ENCODE measurements around the gene PIK3CG. TPM values are rescaled to one million over a fixed set of nuclear protein-coding genes. Genes with fewer than 3 reads are reported as not detected.
"Not testable (repeated sequence)": the region's sequence is repeated elsewhere in the genome, so short reads cannot be mapped to it uniquely, and the experiment has no call there.

Gene PIK3CG
- total and polyA plus RNA-seq, 2 donors (not counting 1 experiment from before 2014, with no cell fraction given) = 0.09 TPM; not detected in 1

DNA sequence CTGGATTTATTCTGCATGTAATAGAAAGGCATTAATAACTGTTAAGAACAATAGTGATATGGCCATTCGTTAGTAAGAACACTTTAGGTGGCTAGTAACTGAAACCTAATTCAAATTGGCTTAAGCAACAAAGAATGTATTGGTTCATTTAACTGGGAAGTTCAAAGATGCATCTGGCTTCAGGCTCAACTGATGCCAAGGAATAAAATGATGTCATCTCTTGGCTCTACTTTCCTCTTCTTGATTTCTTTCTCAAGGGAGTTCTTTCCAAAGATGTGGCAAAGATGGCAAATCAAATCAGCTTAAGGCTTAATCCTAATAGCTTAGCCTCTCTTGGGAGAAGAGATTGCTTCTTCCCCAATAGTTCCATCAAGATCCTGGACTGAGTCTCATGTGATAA is 51.6 kb downstream of the PIK3CG start:
- Histone ChIP-seq H3K4me3 (replicated peaks in 1 of 4; ENCODE audit: control extremely low read depth in 1 of 4, insufficient read depth in 1 of 4, low read depth in 3 of 4, low read length in 4 of 4) (no peak overlapping the region), H3K9me3 (ENCODE audit: control insufficient read depth, insufficient read depth, low read depth, low read length) (no peaks in the 10 kb centered on the region), H3K4me1 (ENCODE audit: control insufficient read depth, extremely low read depth, insufficient read depth, low read length) (no peaks in the 10 kb centered on the region), H4K20me1 (ENCODE audit: control insufficient read depth, extremely low read depth, insufficient read depth, low read length) (no peaks in the 10 kb centered on the region), H3K36me3 (ENCODE audit: control insufficient read depth, insufficient read depth, low read length) (no peaks in the 10 kb centered on the region), H3K79me2 (ENCODE audit: control insufficient read depth, insufficient read depth, low read length) (no peaks in the 10 kb centered on the region), H3K9ac (ENCODE audit: insufficient read depth, low read length) (no peak overlapping the region), H3K27ac (ENCODE audit: insufficient read depth, low read length) (no peak overlapping the region), H2AFZ (ENCODE audit: low read length) (no peak overlapping the region), H3K4me2 (ENCODE audit: extremely low read depth, insufficient read depth, low read length) (no peak overlapping the region), H3K27me3 (ENCODE audit: control insufficient read depth, insufficient read depth, low read length) (no peaks in the 10 kb centered on the region)
- DNase-seq (ENCODE audit: low read depth in 2 of 2) = peak; percentile 6 to 29
- TF ChIP-seq, protein P1, sequence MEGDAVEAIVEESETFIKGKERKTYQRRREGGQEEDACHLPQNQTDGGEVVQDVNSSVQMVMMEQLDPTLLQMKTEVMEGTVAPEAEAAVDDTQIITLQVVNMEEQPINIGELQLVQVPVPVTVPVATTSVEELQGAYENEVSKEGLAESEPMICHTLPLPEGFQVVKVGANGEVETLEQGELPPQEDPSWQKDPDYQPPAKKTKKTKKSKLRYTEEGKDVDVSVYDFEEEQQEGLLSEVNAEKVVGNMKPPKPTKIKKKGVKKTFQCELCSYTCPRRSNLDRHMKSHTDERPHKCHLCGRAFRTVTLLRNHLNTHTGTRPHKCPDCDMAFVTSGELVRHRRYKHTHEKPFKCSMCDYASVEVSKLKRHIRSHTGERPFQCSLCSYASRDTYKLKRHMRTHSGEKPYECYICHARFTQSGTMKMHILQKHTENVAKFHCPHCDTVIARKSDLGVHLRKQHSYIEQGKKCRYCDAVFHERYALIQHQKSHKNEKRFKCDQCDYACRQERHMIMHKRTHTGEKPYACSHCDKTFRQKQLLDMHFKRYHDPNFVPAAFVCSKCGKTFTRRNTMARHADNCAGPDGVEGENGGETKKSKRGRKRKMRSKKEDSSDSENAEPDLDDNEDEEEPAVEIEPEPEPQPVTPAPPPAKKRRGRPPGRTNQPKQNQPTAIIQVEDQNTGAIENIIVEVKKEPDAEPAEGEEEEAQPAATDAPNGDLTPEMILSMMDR (conservative IDR thresholded peaks at IDR 0.05 in 1 of 2, IDR thresholded peaks at IDR 0.05 in 1 of 2; ENCODE audit: low read depth in 1 of 2, low read length in 2 of 2) = no peak
- TF ChIP-seq EZH2 (IDR thresholded peaks at IDR 0.05; ENCODE audit: low read length, missing control alignments) = no peak

DNA sequence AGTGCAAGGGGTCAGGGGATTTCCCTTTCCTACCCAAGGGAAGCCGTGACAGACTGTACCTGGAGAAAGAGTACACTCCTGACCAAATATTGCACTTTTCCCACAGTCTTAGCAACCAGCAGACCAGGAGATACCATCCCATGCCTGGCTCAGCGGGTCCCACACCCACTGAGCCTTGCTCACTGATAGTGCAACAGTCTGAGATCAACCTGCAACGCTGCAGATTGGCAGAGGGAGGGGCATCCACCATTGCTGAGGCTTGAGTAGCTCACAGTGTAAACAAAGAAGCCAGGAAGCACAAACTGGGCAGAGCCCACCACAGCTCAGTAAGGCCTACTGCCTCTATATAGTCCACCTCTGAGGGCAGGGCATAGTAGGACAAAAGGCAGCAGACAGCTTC is 53.9 kb downstream of the PIK3CG start:
- Histone ChIP-seq H3K9me3 (ENCODE audit: control insufficient read depth, insufficient read depth, low read depth, low read length) (no peaks in the 10 kb centered on the region), H4K20me1 (ENCODE audit: control insufficient read depth, extremely low read depth, insufficient read depth, low read length) (no peaks in the 10 kb centered on the region), H3K4me2 (ENCODE audit: extremely low read depth, insufficient read depth, low read length) (no peak overlapping the region), H3K4me1 (ENCODE audit: control insufficient read depth, extremely low read depth, insufficient read depth, low read length) (no peaks in the 10 kb centered on the region), H3K9ac (ENCODE audit: insufficient read depth, low read length) (no peak overlapping the region), H3K36me3 (ENCODE audit: control insufficient read depth, insufficient read depth, low read length) (no peaks in the 10 kb centered on the region), H3K79me2 (ENCODE audit: control insufficient read depth, insufficient read depth, low read length) (no peaks in the 10 kb centered on the region), H2AFZ (ENCODE audit: low read length) (no peak overlapping the region), H3K27ac (ENCODE audit: insufficient read depth, low read length) (no peak overlapping the region), H3K27me3 (ENCODE audit: control insufficient read depth, insufficient read depth, low read length) (no peaks in the 10 kb centered on the region), H3K4me3 (replicated peaks in 1 of 4; ENCODE audit: control extremely low read depth in 1 of 4, insufficient read depth in 1 of 4, low read depth in 3 of 4, low read length in 4 of 4) (no peak overlapping the region)
- DNase-seq (ENCODE audit: low read depth in 2 of 2) = no peak
- TF ChIP-seq, protein P1 (conservative IDR thresholded peaks at IDR 0.05 in 1 of 2, IDR thresholded peaks at IDR 0.05 in 1 of 2; ENCODE audit: low read depth in 1 of 2, low read length in 2 of 2) = no peak
- TF ChIP-seq EZH2 (IDR thresholded peaks at IDR 0.05; ENCODE audit: low read length, missing control alignments) = no peak

DNA sequence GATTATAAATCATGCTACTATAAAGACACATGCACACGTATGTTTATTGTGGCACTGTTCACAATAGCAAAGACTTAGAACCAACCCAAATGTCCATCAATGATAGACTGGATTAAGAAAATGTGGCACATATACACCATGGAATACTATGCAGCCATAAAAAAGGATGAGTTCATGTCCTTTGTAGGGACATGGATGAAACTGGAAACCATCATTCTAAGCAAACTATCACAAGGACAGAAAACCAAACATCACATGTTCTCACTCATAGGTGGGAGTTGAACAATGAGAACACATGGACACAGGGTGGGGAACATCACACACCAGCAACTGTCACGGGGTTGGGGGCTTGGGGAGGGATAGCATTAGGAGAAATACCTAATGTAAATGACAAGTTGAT is 59.4 kb downstream of the PIK3CG start:
- not testable (repeated sequence) for DNase-seq (ENCODE audit: low read depth in 2 of 2); H2AFZ ChIP-seq (ENCODE audit: low read length); H3K9ac ChIP-seq (ENCODE audit: insufficient read depth, low read length); H3K27me3 ChIP-seq (ENCODE audit: control insufficient read depth, insufficient read depth, low read length); H3K36me3 ChIP-seq (ENCODE audit: control insufficient read depth, insufficient read depth, low read length); H3K4me1 ChIP-seq (ENCODE audit: control insufficient read depth, extremely low read depth, insufficient read depth, low read length); H3K4me3 ChIP-seq (replicated peaks in 1 of 4; ENCODE audit: control extremely low read depth in 1 of 4, insufficient read depth in 1 of 4, low read depth in 3 of 4, low read length in 4 of 4); H3K27ac ChIP-seq (ENCODE audit: insufficient read depth, low read length); H4K20me1 ChIP-seq (ENCODE audit: control insufficient read depth, extremely low read depth, insufficient read depth, low read length); H3K9me3 ChIP-seq (ENCODE audit: control insufficient read depth, insufficient read depth, low read depth, low read length); H3K4me2 ChIP-seq (ENCODE audit: extremely low read depth, insufficient read depth, low read length); H3K79me2 ChIP-seq (ENCODE audit: control insufficient read depth, insufficient read depth, low read length)

Measured in fibroblast of lung (primary cell).